GM23338 (cell line): ENCODE data around the gene TSPAN1. TPM values are rescaled to one million over a fixed set of nuclear protein-coding genes. Genes with fewer than 3 reads are reported as not detected.

Experiments
- ATAC-seq: fragments of 200-7000 bp; cut with Tn5 transposase; 3 replicates; pipeline ENCODE4 v1.9.1; 2020
- DNase-seq: peaks from one replicate; pipeline ENCODE4 v3.0.0-alpha.2; 2015; ENCODE audit warnings: low spot score
- H2AFZ ChIP-seq: fragments of 200-600 bp; sonication (generic); 2 replicates; pipeline ENCODE4 v1.8.0; 2016; ENCODE audit warnings: antibody characterized with exemption, mild to moderate bottlenecking, moderate library complexity
- H3F3A ChIP-seq: fragments of 200-600 bp; sonication (generic); replicated peaks from 2 replicates; pipeline ENCODE4 v1.8.0; 2017; ENCODE audit warnings: antibody characterized with exemption, mixed run types, low read depth
- H3K27ac ChIP-seq: fragments of 200-600 bp; sonication (generic); 2 replicates; pipeline ENCODE4 v1.6.1; 2016; ENCODE audit warnings: low read depth
- H3K27me3 ChIP-seq: fragments of 200-600 bp; sonication (generic); 2 replicates; pipeline ENCODE4 v1.8.0; 2016; ENCODE audit warnings: mild to moderate bottlenecking, mixed run types, moderate library complexity; ENCODE audit not compliant: insufficient read depth
- H3K36me3 ChIP-seq: fragments of 200-600 bp; sonication (generic); 2 replicates; pipeline ENCODE4 v1.8.0; 2016; ENCODE audit warnings: mild to moderate bottlenecking; ENCODE audit not compliant: insufficient read depth
- H3K4me1 ChIP-seq: fragments of 200-600 bp; sonication (generic); 2 replicates; pipeline ENCODE4 v1.8.0; 2016; ENCODE audit warnings: mild to moderate bottlenecking, moderate library complexity; ENCODE audit not compliant: insufficient read depth
- H3K4me2 ChIP-seq: fragments of 200-600 bp; sonication (generic); 2 replicates; pipeline ENCODE4 v1.7.1; 2017; ENCODE audit warnings: mixed run types
- H3K4me3 ChIP-seq: fragments of 200-600 bp; sonication (generic); 2 replicates; pipeline ENCODE4 v1.6.1; 2016; ENCODE audit warnings: mixed run types
- H3K79me2 ChIP-seq: fragments of 200-600 bp; sonication (generic); replicated peaks from 2 replicates; pipeline ENCODE4 v1.8.0; 2017; ENCODE audit warnings: mild to moderate bottlenecking; ENCODE audit not compliant: insufficient read depth
- H3K9me2 ChIP-seq: fragments of 200-600 bp; sonication (generic); 2 replicates; pipeline ENCODE4 v1.8.0; 2017; ENCODE audit not compliant: insufficient read depth
- H4K20me1 ChIP-seq: fragments of 200-600 bp; sonication (generic); replicated peaks from 2 replicates; pipeline ENCODE4 v1.8.0; 2017; ENCODE audit warnings: mild to moderate bottlenecking; ENCODE audit not compliant: insufficient read depth
- H3K27ac Mint-ChIP-seq: 2 replicates; pipeline ENCODE4 v1.8.0; 2020; ENCODE audit warnings: inconsistent platforms, mild to moderate bottlenecking, moderate library complexity, mixed read lengths
- H3K27me3 Mint-ChIP-seq: 3 replicates; pipeline ENCODE4 v1.8.0; 2022; ENCODE audit warnings: low read depth, mild to moderate bottlenecking, moderate library complexity, mixed read lengths, inconsistent platforms; ENCODE audit not compliant: insufficient read depth, poor library complexity
- H3K36me3 Mint-ChIP-seq: 3 replicates; pipeline ENCODE4 v1.8.0; 2021; ENCODE audit warnings: low read depth, mild to moderate bottlenecking, inconsistent platforms, moderate library complexity, mixed read lengths
- H3K4me1 Mint-ChIP-seq: 3 replicates; pipeline ENCODE4 v1.8.0; 2020; ENCODE audit warnings: mild to moderate bottlenecking, inconsistent platforms, mixed read lengths
- H3K4me3 Mint-ChIP-seq: 3 replicates; pipeline ENCODE4 v1.8.0; 2021; ENCODE audit warnings: moderate library complexity, mild to moderate bottlenecking, inconsistent platforms, mixed read lengths
- H3K9me3 Mint-ChIP-seq: 3 replicates; pipeline ENCODE4 v1.8.0; 2020; ENCODE audit warnings: moderate library complexity, mild to moderate bottlenecking, inconsistent platforms, mixed read lengths
- CREB1 ChIP-seq: fragments of 250-450 bp; sonication (Bioruptor Pico); IDR thresholded peaks from 2 replicates; pipeline ENCODE4 v1.5.0; 2020; ENCODE audit warnings: low read depth, mild to moderate bottlenecking, moderate library complexity
- POLR2AphosphoS5 ChIP-seq: IDR thresholded peaks from 2 replicates; pipeline ENCODE4 v1.6.1; 2016; ENCODE audit warnings: antibody characterized with exemption, low read depth
- ZNF331 ChIP-seq: fragments of 250-450 bp; sonication (Bioruptor Pico); IDR thresholded peaks from 2 replicates; pipeline ENCODE4 v1.5.0; 2020; ENCODE audit warnings: low read depth, mild to moderate bottlenecking, moderate library complexity
- polyA plus RNA-seq: library from polyadenylated mRNA; unstranded; fragments of >200 nt; fragmentation: Nextera tagmentation; extraction: Ambion mirVana; gene quantifications from 2 replicates; pipeline ENCODE4 v1.2.1, GENCODE V29; 2016
- total RNA-seq: library from RNA; depleted of rRNA; stranded (reverse); fragments of >200 nt; shearing (Covaris generic); gene quantifications from 2 replicates; pipeline ENCODE4 v1.2.3, GENCODE V29; 2014
- TF ChIP-seq, protein P1 (sequence below): IDR thresholded peaks from one replicate; pipeline ENCODE4 v1.6.1; 2018; ENCODE audit warnings: antibody characterized with exemption; ENCODE audit not compliant: unreplicated experiment

Gene TSPAN1
- total and polyA plus RNA-seq, 2 experiments from 2014 or later, result not detected

DNA sequence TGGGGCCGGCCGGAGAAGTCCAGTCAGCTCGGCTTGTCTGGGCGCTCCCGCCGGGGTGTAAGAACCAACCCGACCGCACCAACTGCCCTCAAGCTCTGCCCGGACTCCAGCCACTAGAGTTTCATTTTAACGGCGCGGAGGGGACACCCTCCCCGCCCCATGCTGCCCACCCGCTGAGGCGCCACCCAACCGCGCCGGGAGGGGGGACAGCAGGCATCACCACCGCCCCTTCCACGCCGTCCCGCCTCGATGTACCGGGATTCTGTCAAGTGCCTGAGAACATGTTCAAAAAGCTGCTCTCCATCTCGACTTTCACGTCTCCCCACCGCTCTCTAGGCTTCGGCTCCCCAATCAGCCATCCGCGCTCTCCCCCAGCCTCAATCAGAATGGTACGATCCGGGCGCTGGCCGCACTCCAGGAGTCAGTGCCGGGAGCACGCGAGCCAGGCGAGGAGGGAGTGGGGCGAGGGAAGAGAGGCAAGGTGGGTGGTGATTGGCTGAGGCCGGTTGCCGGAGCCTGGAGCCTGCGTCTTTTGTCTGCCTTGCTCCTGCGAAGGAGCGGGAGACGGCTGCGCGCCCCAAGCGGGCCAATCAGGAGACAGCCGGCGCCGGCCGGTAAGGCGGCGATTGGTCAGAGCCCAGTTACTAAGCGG lies 42.2 kb upstream of the TSPAN1 start, which contains the start of gene PIK3R3:
PIK3R3 (minus strand) TSS at position 101 of the 652 bp plus-strand sequence. CDS start 677 bp downstream, outside the sequence.
- Histone ChIP-seq H4K20me1 (no peaks in the 10 kb centered on the region), H3K4me2 (peak within 1 kb of the TSS; percentile 92), H3K79me2 (peaks cover 23% of the 10 kb centered on the region), H3K27ac (peak within 1 kb of the TSS; percentile 99), H2AFZ (peak within 1 kb of the TSS; percentile 98), H3K4me1 (peaks cover 23% of the 10 kb centered on the region), H3K4me3 (peak within 1 kb of the TSS; percentile 91), H3K9me2 (no peaks in the 10 kb centered on the region), H3K36me3 (no peaks in the 10 kb centered on the region), H3K27me3 (peaks cover 18% of the 10 kb centered on the region), H3F3A (peaks cover 8% of the 10 kb centered on the region)
- peak within 1 kb of the TSS; percentile 93 for H3K4me3 Mint-ChIP-seq
- no peaks in the 10 kb centered on the region; the same call in 2 of the 3 replicates for H3K36me3 Mint-ChIP-seq
- peaks cover 27% of the 10 kb centered on the region for H3K4me1 Mint-ChIP-seq
- no peaks in the 10 kb centered on the region for H3K9me3 Mint-ChIP-seq
- H3K27ac Mint-ChIP-seq, result peak within 1 kb of the TSS; percentile 100
- H3K27me3 Mint-ChIP-seq, result peaks cover 9% of the 10 kb centered on the region
- ATAC-seq (peak; percentile 93), DNase-seq (peak; percentile 99)
- 0 out of 2 replicates have a peak, but pooled peaks have one; percentile 2 for TF ChIP-seq CREB1 (CRISPR knock-in tag)
- TF ChIP-seq ZNF331 (CRISPR knock-in tag), result no peak
- peak; percentile 81 for TF ChIP-seq POLR2AphosphoS5

DNA sequence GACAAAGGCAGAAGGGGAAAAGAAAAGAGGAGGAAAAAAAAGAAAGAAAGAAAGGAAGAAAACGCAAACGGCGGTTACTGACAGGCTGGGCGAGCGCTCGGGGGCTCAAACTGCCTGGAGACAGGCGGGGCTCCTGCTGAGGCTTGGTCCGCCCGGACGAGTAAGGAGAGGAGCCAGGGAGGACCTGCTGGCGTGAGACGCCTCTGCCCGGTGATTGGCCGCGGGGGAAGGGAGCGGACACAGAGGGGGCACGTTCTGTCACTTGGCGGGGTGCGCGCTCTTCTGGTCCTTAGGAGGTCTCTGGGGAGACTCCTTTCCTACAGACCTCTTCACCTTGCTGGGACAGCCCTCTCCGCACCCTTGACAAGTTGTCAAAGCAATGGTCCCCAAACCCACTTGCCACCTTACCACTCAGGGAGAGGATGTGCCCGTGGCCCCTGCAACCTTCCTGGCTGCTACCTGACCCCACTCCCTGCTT lies 41.7 kb upstream of the TSPAN1 start:
- Histone ChIP-seq H3K36me3 (no peaks in the 10 kb centered on the region), H3K4me1 (peaks cover 23% of the 10 kb centered on the region), H3K79me2 (peaks cover 18% of the 10 kb centered on the region), H3K9me2 (no peaks in the 10 kb centered on the region), H3K27ac (peak overlapping the region; percentile 91), H3K4me2 (peak overlapping the region; percentile 85), H3F3A (peaks cover 8% of the 10 kb centered on the region), H4K20me1 (no peaks in the 10 kb centered on the region), H3K27me3 (peaks cover 18% of the 10 kb centered on the region), H3K4me3 (peak overlapping the region; percentile 91), H2AFZ (peak overlapping the region; percentile 90; the same call in 1 of the 2 replicates)
- peak overlapping the region; percentile 93 for H3K4me3 Mint-ChIP-seq
- no peak for DNase-seq
- no peaks in the 10 kb centered on the region for H3K36me3 Mint-ChIP-seq
- peak overlapping the region; percentile 100 for H3K27ac Mint-ChIP-seq
- ATAC-seq, result peak; percentile 76
- peak; percentile 12; the same call in 1 of the 2 replicates for TF ChIP-seq POLR2AphosphoS5
- TF ChIP-seq, protein P1, sequence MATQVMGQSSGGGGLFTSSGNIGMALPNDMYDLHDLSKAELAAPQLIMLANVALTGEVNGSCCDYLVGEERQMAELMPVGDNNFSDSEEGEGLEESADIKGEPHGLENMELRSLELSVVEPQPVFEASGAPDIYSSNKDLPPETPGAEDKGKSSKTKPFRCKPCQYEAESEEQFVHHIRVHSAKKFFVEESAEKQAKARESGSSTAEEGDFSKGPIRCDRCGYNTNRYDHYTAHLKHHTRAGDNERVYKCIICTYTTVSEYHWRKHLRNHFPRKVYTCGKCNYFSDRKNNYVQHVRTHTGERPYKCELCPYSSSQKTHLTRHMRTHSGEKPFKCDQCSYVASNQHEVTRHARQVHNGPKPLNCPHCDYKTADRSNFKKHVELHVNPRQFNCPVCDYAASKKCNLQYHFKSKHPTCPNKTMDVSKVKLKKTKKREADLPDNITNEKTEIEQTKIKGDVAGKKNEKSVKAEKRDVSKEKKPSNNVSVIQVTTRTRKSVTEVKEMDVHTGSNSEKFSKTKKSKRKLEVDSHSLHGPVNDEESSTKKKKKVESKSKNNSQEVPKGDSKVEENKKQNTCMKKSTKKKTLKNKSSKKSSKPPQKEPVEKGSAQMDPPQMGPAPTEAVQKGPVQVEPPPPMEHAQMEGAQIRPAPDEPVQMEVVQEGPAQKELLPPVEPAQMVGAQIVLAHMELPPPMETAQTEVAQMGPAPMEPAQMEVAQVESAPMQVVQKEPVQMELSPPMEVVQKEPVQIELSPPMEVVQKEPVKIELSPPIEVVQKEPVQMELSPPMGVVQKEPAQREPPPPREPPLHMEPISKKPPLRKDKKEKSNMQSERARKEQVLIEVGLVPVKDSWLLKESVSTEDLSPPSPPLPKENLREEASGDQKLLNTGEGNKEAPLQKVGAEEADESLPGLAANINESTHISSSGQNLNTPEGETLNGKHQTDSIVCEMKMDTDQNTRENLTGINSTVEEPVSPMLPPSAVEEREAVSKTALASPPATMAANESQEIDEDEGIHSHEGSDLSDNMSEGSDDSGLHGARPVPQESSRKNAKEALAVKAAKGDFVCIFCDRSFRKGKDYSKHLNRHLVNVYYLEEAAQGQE, result no peak
- TF ChIP-seq ZNF331 (CRISPR knock-in tag), result no peak
- peaks cover 9% of the 10 kb centered on the region for H3K27me3 Mint-ChIP-seq
- H3K4me1 Mint-ChIP-seq, result peaks cover 27% of the 10 kb centered on the region
- H3K9me3 Mint-ChIP-seq, result no peaks in the 10 kb centered on the region
